ENCODE data around the gene ZC3H7A. TPM values are rescaled to one million over a fixed set of nuclear protein-coding genes. Genes with fewer than 3 reads are reported as not detected.

Gene ZC3H7A
- total and polyA plus RNA-seq, 2 donors (not counting 1 experiment from before 2014, with no cell fraction given), result 48.9 to 52.8 TPM

DNA sequence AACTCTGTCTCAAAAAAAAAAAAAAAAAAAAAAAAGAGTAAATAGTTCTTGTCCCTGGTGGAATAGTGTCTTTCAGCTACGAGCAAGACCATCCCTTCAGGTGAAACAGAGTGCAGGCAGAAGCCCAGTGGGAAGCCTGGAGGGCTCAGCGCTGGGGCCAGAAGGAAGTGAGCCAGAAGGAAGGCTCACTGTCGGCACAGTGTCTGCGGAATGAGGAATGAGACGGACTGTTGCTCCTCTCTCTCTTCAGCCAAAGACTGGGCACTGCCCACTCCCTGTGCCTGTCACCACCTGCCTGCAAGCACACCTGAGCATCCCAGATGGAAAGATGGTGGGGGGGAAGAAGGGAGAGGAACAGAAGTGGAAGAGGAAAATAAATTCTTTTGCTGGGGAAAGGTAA, 46.8 kb upstream of the ZC3H7A start:
- H3K4me1 ChIP-seq (ENCODE audit: control insufficient read depth, extremely low read depth, insufficient read depth, low read length), result no peaks in the 10 kb centered on the region
- H2AFZ ChIP-seq (ENCODE audit: low read length), result no peak overlapping the region
- no peak for TF ChIP-seq EZH2 (IDR thresholded peaks at IDR 0.05; ENCODE audit: low read length, missing control alignments)
- TF ChIP-seq, protein P1, sequence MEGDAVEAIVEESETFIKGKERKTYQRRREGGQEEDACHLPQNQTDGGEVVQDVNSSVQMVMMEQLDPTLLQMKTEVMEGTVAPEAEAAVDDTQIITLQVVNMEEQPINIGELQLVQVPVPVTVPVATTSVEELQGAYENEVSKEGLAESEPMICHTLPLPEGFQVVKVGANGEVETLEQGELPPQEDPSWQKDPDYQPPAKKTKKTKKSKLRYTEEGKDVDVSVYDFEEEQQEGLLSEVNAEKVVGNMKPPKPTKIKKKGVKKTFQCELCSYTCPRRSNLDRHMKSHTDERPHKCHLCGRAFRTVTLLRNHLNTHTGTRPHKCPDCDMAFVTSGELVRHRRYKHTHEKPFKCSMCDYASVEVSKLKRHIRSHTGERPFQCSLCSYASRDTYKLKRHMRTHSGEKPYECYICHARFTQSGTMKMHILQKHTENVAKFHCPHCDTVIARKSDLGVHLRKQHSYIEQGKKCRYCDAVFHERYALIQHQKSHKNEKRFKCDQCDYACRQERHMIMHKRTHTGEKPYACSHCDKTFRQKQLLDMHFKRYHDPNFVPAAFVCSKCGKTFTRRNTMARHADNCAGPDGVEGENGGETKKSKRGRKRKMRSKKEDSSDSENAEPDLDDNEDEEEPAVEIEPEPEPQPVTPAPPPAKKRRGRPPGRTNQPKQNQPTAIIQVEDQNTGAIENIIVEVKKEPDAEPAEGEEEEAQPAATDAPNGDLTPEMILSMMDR (conservative IDR thresholded peaks at IDR 0.05 in 1 of 2, IDR thresholded peaks at IDR 0.05 in 1 of 2; ENCODE audit: low read depth in 1 of 2, low read length in 2 of 2), result no peak
- no peak overlapping the region for H3K4me2 ChIP-seq (ENCODE audit: extremely low read depth, insufficient read depth, low read length)
- no peak overlapping the region for H3K27ac ChIP-seq (ENCODE audit: insufficient read depth, low read length)
- H3K79me2 ChIP-seq (ENCODE audit: control insufficient read depth, insufficient read depth, low read length), result peaks cover 28% of the 10 kb centered on the region
- H3K4me3 ChIP-seq (replicated peaks in 1 of 4; ENCODE audit: control extremely low read depth in 1 of 4, insufficient read depth in 1 of 4, low read depth in 3 of 4, low read length in 4 of 4), result no peak overlapping the region
- no peaks in the 10 kb centered on the region for H4K20me1 ChIP-seq (ENCODE audit: control insufficient read depth, extremely low read depth, insufficient read depth, low read length)
- DNase-seq (ENCODE audit: low read depth in 2 of 2), result no peak
- H3K36me3 ChIP-seq (ENCODE audit: control insufficient read depth, insufficient read depth, low read length), result peaks cover 33% of the 10 kb centered on the region
- no peak overlapping the region for H3K9ac ChIP-seq (ENCODE audit: insufficient read depth, low read length)
- H3K9me3 ChIP-seq (ENCODE audit: control insufficient read depth, insufficient read depth, low read depth, low read length), result no peaks in the 10 kb centered on the region
- no peaks in the 10 kb centered on the region for H3K27me3 ChIP-seq (ENCODE audit: control insufficient read depth, insufficient read depth, low read length)

DNA sequence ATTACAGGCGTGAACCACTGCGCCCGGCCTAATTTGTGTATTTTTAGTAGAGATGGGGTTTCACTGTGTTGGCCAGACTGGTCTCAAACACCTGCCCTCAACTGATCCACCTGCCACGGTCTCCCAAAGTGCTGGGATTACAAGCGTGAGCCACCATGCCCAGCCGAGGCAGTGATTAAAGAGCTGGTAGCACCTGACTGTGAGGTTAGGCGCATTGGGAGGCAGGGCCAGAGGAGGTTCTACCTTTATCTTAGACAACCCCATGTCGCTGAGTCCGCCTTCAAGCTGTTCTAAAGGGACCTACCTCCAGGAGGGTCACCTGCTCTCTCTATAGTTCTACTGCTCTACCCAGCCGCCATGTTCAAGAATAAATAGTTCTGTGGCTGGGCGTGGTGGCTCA, 46.1 kb upstream of the ZC3H7A start:
- H3K9me3 ChIP-seq (ENCODE audit: control insufficient read depth, insufficient read depth, low read depth, low read length), result no peaks in the 10 kb centered on the region
- H3K27ac ChIP-seq (ENCODE audit: insufficient read depth, low read length), result no peak overlapping the region
- H3K4me1 ChIP-seq (ENCODE audit: control insufficient read depth, extremely low read depth, insufficient read depth, low read length), result no peaks in the 10 kb centered on the region
- DNase-seq (ENCODE audit: low read depth in 2 of 2), result no peak
- H3K9ac ChIP-seq (ENCODE audit: insufficient read depth, low read length), result no peak overlapping the region
- TF ChIP-seq EZH2 (IDR thresholded peaks at IDR 0.05; ENCODE audit: low read length, missing control alignments), result no peak
- TF ChIP-seq, protein P1 (conservative IDR thresholded peaks at IDR 0.05 in 1 of 2, IDR thresholded peaks at IDR 0.05 in 1 of 2; ENCODE audit: low read depth in 1 of 2, low read length in 2 of 2), result no peak
- peaks cover 34% of the 10 kb centered on the region for H3K36me3 ChIP-seq (ENCODE audit: control insufficient read depth, insufficient read depth, low read length)
- no peaks in the 10 kb centered on the region for H4K20me1 ChIP-seq (ENCODE audit: control insufficient read depth, extremely low read depth, insufficient read depth, low read length)
- no peak overlapping the region for H3K4me2 ChIP-seq (ENCODE audit: extremely low read depth, insufficient read depth, low read length)
- no peak overlapping the region for H2AFZ ChIP-seq (ENCODE audit: low read length)
- H3K27me3 ChIP-seq (ENCODE audit: control insufficient read depth, insufficient read depth, low read length), result no peaks in the 10 kb centered on the region
- H3K79me2 ChIP-seq (ENCODE audit: control insufficient read depth, insufficient read depth, low read length), result peaks cover 21% of the 10 kb centered on the region
- no peak overlapping the region for H3K4me3 ChIP-seq (replicated peaks in 1 of 4; ENCODE audit: control extremely low read depth in 1 of 4, insufficient read depth in 1 of 4, low read depth in 3 of 4, low read length in 4 of 4)

DNA sequence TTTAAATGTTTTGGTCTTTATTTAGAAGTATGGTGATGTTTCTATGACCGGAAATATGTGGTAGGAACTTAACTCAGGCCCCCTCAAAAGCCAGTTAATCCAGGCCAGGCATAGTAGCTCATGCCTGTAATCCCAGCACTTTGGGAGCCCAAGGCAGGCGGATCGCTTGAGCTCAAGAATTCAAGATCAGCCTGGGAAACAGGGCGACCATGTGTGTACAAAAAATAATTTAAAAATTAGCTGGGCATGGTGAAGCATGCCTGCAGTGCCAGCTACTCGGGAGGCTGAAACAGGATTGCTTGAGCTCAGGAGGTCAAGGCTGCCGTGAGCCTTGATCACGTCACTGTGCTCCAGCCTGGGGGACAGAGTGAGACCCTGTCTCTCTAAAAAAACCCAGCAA, 44.0 kb upstream of the ZC3H7A start:
- H3K27me3 ChIP-seq (ENCODE audit: control insufficient read depth, insufficient read depth, low read length), result no peaks in the 10 kb centered on the region
- no peaks in the 10 kb centered on the region for H3K9me3 ChIP-seq (ENCODE audit: control insufficient read depth, insufficient read depth, low read depth, low read length)
- no peak overlapping the region for H3K4me2 ChIP-seq (ENCODE audit: extremely low read depth, insufficient read depth, low read length)
- DNase-seq (ENCODE audit: low read depth in 2 of 2), result no peak
- peaks cover 9% of the 10 kb centered on the region for H3K4me1 ChIP-seq (ENCODE audit: control insufficient read depth, extremely low read depth, insufficient read depth, low read length)
- H4K20me1 ChIP-seq (ENCODE audit: control insufficient read depth, extremely low read depth, insufficient read depth, low read length), result no peaks in the 10 kb centered on the region
- TF ChIP-seq, protein P1 (conservative IDR thresholded peaks at IDR 0.05 in 1 of 2, IDR thresholded peaks at IDR 0.05 in 1 of 2; ENCODE audit: low read depth in 1 of 2, low read length in 2 of 2), result no peak
- TF ChIP-seq EZH2 (IDR thresholded peaks at IDR 0.05; ENCODE audit: low read length, missing control alignments), result no peak
- H2AFZ ChIP-seq (ENCODE audit: low read length), result no peak overlapping the region
- peaks cover 37% of the 10 kb centered on the region for H3K36me3 ChIP-seq (ENCODE audit: control insufficient read depth, insufficient read depth, low read length)
- H3K4me3 ChIP-seq (replicated peaks in 1 of 4; ENCODE audit: control extremely low read depth in 1 of 4, insufficient read depth in 1 of 4, low read depth in 3 of 4, low read length in 4 of 4), result no peak overlapping the region
- no peak overlapping the region for H3K9ac ChIP-seq (ENCODE audit: insufficient read depth, low read length)
- H3K27ac ChIP-seq (ENCODE audit: insufficient read depth, low read length), result no peak overlapping the region
- H3K79me2 ChIP-seq (ENCODE audit: control insufficient read depth, insufficient read depth, low read length), result peaks cover 13% of the 10 kb centered on the region
